Hematopoietic multipotent progenitor cell treated with erythropoietin and hydrocortisone succinate and interleukin-3 and kit ligand, for 17 days (in vitro differentiated cells): ENCODE data around the gene SHQ1.
"Not testable (repeated sequence)": the region's sequence is repeated elsewhere in the genome, so short reads cannot be mapped to it uniquely, and the experiment has no call there.

Experiments
- DNase-seq: peaks from one replicate; pipeline ENCODE4 v3.0.0-alpha.2; 2015; ENCODE audit warnings: low spot score

SHQ1 gene

DNA sequence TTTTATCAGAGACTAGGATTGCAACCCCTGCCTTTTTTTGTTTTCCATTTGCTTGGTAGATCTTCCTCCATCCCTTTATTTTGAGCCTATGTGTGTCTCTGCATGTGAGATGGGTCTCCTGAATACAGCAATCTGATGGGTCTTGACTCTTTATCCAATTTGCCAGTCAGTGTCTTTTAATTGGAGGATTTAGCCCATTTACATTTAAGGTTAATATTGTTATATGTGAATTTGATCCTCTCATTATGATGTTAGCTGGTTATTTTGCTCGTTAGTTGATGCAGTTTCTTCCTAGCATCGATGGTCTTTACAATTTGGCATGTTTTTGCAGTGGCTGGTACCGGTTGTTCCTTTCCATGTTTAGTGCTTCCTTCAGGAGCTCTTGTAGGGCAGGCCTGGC lies 134.1 kb downstream of the SHQ1 start:
- DNase-seq: not testable (repeated sequence)

DNA sequence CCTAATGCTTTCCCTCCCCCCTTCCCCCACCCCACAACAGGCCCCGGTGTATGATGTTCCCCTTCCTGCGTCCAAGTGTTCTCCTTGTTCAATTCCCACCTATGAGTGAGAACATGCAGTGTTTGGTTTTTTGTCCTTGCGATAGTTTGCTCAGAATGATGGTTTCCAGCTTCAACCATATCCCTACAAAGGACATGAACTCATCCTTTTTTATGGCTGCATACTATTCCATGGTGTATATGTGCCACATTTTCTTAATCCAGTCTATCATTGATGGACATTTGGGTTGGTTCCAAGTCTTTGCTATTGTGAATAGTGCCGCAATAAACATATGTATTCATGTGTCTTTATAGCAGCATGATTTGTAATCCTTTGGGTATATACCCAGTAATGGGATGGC lies 137.8 kb downstream of the SHQ1 start:
- not testable (repeated sequence) for DNase-seq

DNA sequence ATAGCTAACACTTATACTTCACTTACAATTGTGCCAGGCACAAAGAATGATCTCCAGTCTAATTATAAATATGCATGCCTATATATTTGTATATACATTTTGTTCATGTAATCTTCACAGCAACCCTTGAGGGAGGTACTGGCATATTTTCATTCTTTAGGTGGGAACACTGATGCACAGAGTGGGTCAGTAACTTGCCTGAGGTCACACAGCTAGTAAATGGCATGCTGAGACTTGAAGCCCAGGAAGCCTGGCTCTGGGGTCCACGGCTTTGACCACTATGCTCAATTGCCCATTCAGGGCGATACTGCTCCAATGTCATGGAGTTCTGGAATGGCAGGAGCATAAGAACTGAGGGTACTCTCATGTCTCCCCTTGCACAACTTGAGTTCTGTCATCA lies 139.8 kb downstream of the SHQ1 start:
- no peak for DNase-seq

DNA sequence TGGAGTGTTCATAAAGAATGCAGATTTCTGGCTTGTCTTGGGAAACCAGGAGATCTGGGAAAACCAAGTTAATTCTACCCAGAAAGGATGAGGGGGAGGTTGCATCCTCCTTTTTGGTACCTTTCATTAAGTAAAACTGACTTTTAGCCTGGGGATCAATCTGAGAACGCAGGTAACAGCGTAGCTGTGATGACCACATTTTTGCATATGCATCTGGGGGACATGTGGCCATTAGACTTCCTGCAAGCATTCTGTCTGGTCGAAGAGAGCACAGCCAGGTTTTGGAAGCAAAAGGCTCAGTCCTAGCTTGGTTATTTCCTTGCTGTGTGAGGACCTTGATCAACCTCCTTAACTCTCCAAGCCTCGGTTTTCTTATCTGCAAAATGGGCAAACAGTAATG lies 145.2 kb downstream of the SHQ1 start:
- DNase-seq: no peak

DNA sequence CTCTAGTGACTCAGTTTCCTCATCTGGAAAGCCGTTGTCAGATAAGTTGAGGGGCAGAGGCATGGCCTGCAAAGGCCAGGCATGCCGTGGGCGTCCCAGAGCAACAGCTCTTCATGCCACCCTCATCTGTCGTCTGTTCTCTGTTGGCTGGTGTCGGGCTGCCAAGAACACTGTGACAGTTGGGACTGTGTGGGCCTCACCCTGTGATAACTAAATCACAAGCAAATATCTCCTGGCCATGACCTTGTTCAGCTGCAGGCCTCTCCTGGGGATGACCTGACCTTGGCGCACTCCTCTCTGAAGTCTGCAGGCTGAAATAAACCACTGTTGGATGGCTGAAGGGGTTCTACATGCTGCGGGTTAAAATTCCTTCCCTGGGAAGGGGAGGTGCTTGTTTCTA lies 145.9 kb downstream of the SHQ1 start:
- DNase-seq: no peak

DNA sequence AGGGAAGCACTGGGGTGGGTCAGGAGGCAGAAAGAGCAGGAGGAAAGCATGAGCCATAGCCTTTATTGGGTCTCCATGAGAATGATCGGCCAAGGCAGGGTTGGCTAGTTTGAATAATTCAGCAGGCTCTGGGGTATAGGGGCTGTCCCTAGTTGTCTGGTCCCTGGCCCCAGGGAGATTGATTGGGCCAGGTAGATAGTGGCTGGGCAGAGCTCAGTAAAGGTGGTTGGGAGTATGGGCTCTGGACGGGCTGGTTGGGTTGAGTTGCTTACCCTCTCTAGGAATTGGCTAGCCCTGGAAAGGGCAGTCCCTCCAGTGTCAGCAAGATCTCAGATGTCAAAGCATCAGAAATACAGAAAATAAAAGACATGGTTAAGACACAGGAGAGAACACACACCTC lies 148.1 kb downstream of the SHQ1 start:
- DNase-seq: no peak

- DNase-seq: no peak
Observed at GRCh38 chr3:72699631-72700030, 148.6 kb downstream of the SHQ1 start.
